PC-9 (cell line): ENCODE data around the gene ALPK1. TPM values are rescaled to one million over a fixed set of nuclear protein-coding genes. Genes with fewer than 3 reads are reported as not detected.

ENCODE experiments used
- BruUV-seq: library from RNA; stranded (reverse); fragments of 400-500 nt; replicated peaks from 2 replicates; lab custom pipeline; 2021; lab: Mats Ljungman, UMichigan
- CTCF ChIA-PET: fragments of 300-600 bp; sonication (Branson Sonifier 250); formaldehyde crosslinking; loops from one replicate; lab custom pipeline; 2022; ENCODE audit warnings: antibody characterized with exemption; lab: Charles Lee
- POLR2A ChIA-PET: fragments of 300-600 bp; sonication (Branson Sonifier 250); formaldehyde crosslinking; loops from one replicate; lab custom pipeline; 2022; ENCODE audit warnings: antibody characterized with exemption; ENCODE audit not compliant: unreplicated experiment; lab: Charles Lee
- DNase-seq, 2 experiments: peaks; one replicate each; pipeline versions ENCODE4 v3.0.0 to v3.0.0-alpha.2; 2015 to 2022; ENCODE audit warnings: mixed read lengths in 1 of 2
- H2AFZ ChIP-seq: fragments of 200-600 bp; sonication (generic); 2 replicates; pipeline ENCODE4 v1.8.1; 2017; ENCODE audit warnings: antibody characterized with exemption
- H3F3A ChIP-seq: fragments of 200-600 bp; sonication (generic); 2 replicates; pipeline ENCODE4 v1.8.1; 2017; ENCODE audit warnings: antibody characterized with exemption, mild to moderate bottlenecking, low read depth; ENCODE audit not compliant: insufficient read depth
- H3K27ac ChIP-seq: fragments of 200-600 bp; sonication (generic); 2 replicates; pipeline ENCODE4 v1.6.1; 2016; ENCODE audit warnings: mixed run types
- H3K27me3 ChIP-seq: fragments of 200-600 bp; sonication (generic); 2 replicates; pipeline ENCODE4 v1.6.1; 2016; ENCODE audit warnings: low read depth, mixed run types; ENCODE audit not compliant: insufficient read depth
- H3K36me3 ChIP-seq: fragments of 200-600 bp; sonication (generic); 2 replicates; pipeline ENCODE4 v1.6.1; 2016; ENCODE audit warnings: low read depth, mixed run types
- H3K4me1 ChIP-seq: fragments of 200-600 bp; sonication (generic); replicated peaks from 2 replicates; pipeline ENCODE4 v1.6.1; 2016; ENCODE audit warnings: mixed run types; ENCODE audit not compliant: insufficient read depth
- H3K4me2 ChIP-seq: fragments of 200-600 bp; sonication (generic); 2 replicates; pipeline ENCODE4 v1.6.1; 2017; ENCODE audit warnings: mixed run types
- H3K4me3 ChIP-seq: fragments of 200-600 bp; sonication (generic); 2 replicates; pipeline ENCODE4 v1.6.1; 2016; ENCODE audit warnings: mixed run types
- H3K79me2 ChIP-seq: fragments of 200-600 bp; sonication (generic); 2 replicates; pipeline ENCODE4 v1.6.1; 2017; ENCODE audit warnings: low read depth, mixed run types
- H3K9me2 ChIP-seq: fragments of 200-600 bp; sonication (generic); 2 replicates; pipeline ENCODE4 v1.8.1; 2017; ENCODE audit warnings: mild to moderate bottlenecking; ENCODE audit not compliant: insufficient read depth
- H3K9me3 ChIP-seq: fragments of 200-600 bp; sonication (generic); 2 replicates; pipeline ENCODE4 v1.8.1; 2016; ENCODE audit warnings: low read depth; ENCODE audit not compliant: insufficient read depth
- H4K20me1 ChIP-seq: fragments of 200-600 bp; sonication (generic); 2 replicates; pipeline ENCODE4 v1.8.1; 2017; ENCODE audit not compliant: insufficient read depth
- CTCF ChIP-seq: fragments of 200-600 bp; sonication (generic); conservative IDR thresholded peaks from 2 replicates; pipeline ENCODE4 v1.6.1; 2017; ENCODE audit warnings: mixed run types, antibody characterized with exemption, mild to moderate bottlenecking, moderate library complexity
- EZH2 ChIP-seq: fragments of 200-600 bp; sonication (generic); IDR thresholded peaks from 2 replicates; pipeline ENCODE4 v1.8.0; 2017; ENCODE audit warnings: antibody characterized with exemption, low read depth
- intact Hi-C: fragments of 100-400 bp; cut with micrococcal nuclease; formaldehyde crosslinking; loops from one replicate; pipeline ENCODE4 v1.10.0; 2022; ENCODE audit not compliant: unreplicated experiment
- total RNA-seq: library from RNA; stranded (reverse); gene quantifications from 2 replicates; pipeline ENCODE4 v1.2.3, GENCODE V29; 2021

Gene ALPK1
- total RNA-seq, 1 experiment from 2014 or later, result 35.4 TPM

DNA sequence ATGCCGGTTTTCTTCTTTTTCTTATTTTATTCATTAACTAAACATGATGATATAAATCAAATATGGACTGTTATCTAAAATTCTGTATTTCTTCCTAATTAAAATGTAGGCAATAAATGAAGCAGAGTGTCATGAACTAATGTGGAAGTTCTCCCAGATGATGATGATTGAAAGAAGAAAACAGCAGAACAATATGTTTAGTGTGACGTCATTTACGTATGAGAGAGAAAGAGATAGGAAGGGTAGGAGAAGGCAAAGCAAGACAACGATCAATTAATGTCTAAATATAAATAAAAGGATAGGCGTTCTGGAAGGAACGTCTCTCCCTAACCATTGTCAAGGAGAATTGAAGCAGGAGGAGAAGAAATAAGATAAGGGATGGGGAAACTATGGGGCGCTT, 113.6 kb downstream of the ALPK1 start:
- Histone ChIP-seq H3K4me2 (no peak overlapping the region), H3K4me3 (no peak overlapping the region), H4K20me1 (no peaks in the 10 kb centered on the region), H3F3A (no peaks in the 10 kb centered on the region), H3K27me3 (no peaks in the 10 kb centered on the region), H3K27ac (no peak overlapping the region), H3K79me2 (no peaks in the 10 kb centered on the region), H3K4me1 (peaks cover 6% of the 10 kb centered on the region; the same call in 1 of the 2 replicates), H3K9me3 (no peaks in the 10 kb centered on the region), H2AFZ (no peak overlapping the region), H3K9me2 (no peaks in the 10 kb centered on the region), H3K36me3 (no peaks in the 10 kb centered on the region)
- POLR2A ChIA-PET, result no interaction called here
- intact Hi-C loops, result no loop called here
- DNase-seq, result no peak
- no TSS peak for BruUV-seq
- TF ChIP-seq CTCF, result no peak
- no peak for TF ChIP-seq EZH2
- CTCF ChIA-PET, result no interaction called here

GRCh38 chr4:112411781-112412550, 114.8 kb downstream of the ALPK1 start:
- Histone ChIP-seq H3K4me2 (no peak overlapping the region), H3K27me3 (no peaks in the 10 kb centered on the region), H3K79me2 (no peaks in the 10 kb centered on the region), H4K20me1 (no peaks in the 10 kb centered on the region), H3K27ac (no peak overlapping the region), H3K9me2 (no peaks in the 10 kb centered on the region), H3K9me3 (no peaks in the 10 kb centered on the region; the same call in 1 of the 2 replicates), H3K4me1 (peaks cover 6% of the 10 kb centered on the region; the same call in 1 of the 2 replicates), H3F3A (no peaks in the 10 kb centered on the region), H3K36me3 (no peaks in the 10 kb centered on the region), H3K4me3 (no peak overlapping the region), H2AFZ (no peak overlapping the region)
- BruUV-seq, result no TSS peak
- CTCF ChIA-PET, result no interaction called here
- POLR2A ChIA-PET, result no interaction called here
- TF ChIP-seq CTCF (no peak), EZH2 (no peak)
- no peak for DNase-seq
- intact Hi-C loops, result no loop called here

DNA sequence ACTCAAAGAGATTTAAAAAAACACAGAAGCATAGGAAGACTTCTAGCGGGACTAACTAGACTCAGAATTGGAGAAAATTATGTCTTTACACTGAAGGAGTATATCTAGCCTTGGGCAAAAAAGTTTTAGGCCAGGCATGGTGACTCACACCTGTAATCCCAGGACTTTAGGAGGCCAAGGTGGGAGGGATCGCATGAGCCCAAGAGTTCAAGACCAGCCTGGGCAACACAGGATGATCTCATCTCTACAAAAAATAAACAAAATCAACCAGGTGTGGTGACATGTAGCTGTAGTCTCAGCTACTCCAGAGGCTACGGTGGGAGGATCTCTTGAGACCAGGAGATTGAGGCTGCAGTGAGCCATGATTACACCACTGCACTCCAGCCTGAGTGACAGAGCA, 119.3 kb downstream of the ALPK1 start:
- Histone ChIP-seq H2AFZ (no peak overlapping the region), H4K20me1 (no peaks in the 10 kb centered on the region), H3K4me2 (no peak overlapping the region), H3K9me3 (no peaks in the 10 kb centered on the region; the same call in 1 of the 2 replicates), H3K4me1 (peaks cover 6% of the 10 kb centered on the region; the same call in 1 of the 2 replicates), H3K36me3 (no peaks in the 10 kb centered on the region), H3K79me2 (no peaks in the 10 kb centered on the region), H3K4me3 (no peak overlapping the region), H3K27ac (no peak overlapping the region), H3K9me2 (peaks cover 3% of the 10 kb centered on the region; the same call in 1 of the 2 replicates), H3K27me3 (no peaks in the 10 kb centered on the region), H3F3A (no peaks in the 10 kb centered on the region)
- intact Hi-C loops, result no loop called here
- POLR2A ChIA-PET, result no interaction called here
- TF ChIP-seq CTCF (no peak), EZH2 (no peak)
- BruUV-seq, result no TSS peak
- DNase-seq, result no peak
- CTCF ChIA-PET, result no interaction called here
